GM06990 (cell line): ENCODE measurements around the gene FGFR2.

Experiments
- DNase-seq: peaks from one replicate; pipeline ENCODE4 v3.0.0-alpha.2; 2011; ENCODE audit not compliant: insufficient read length; ENCODE audit errors: extremely low read depth
- H3K27me3 ChIP-seq: replicated peaks from 2 replicates; pipeline ENCODE4 v1.6.0; 2011; ENCODE audit warnings: low read length; ENCODE audit not compliant: control insufficient read depth, insufficient read depth
- H3K36me3 ChIP-seq: 2 replicates; pipeline ENCODE4 v1.5.1; 2011; ENCODE audit warnings: low read length; ENCODE audit not compliant: control insufficient read depth, insufficient read depth
- H3K4me3 ChIP-seq: replicated peaks from 2 replicates; pipeline ENCODE4 v1.5.1; 2011; ENCODE audit warnings: low read depth, mild to moderate bottlenecking, control low read depth, low read length
- CTCF ChIP-seq: IDR thresholded peaks from 2 replicates; pipeline ENCODE4 v1.5.1; 2011; ENCODE audit warnings: low read length, control low read depth, mild to moderate bottlenecking, inconsistent platforms; ENCODE audit not compliant: insufficient read depth, poor library complexity, severe bottlenecking

The FGFR2 gene

GRCh38 chr10:121624836-121625486 is 26.7 kb upstream of the FGFR2 start:
- H3K4me3 ChIP-seq: no peak overlapping the region

GRCh38 chr10:121618906-121619305 is 20.7 kb upstream of the FGFR2 start:
- no peaks in the 10 kb centered on the region for H3K36me3 ChIP-seq
- TF ChIP-seq CTCF: no peak
- no peak overlapping the region for H3K4me3 ChIP-seq
- H3K27me3 ChIP-seq: no peaks in the 10 kb centered on the region; the same call in 1 of the 2 replicates
- DNase-seq: no peak

More at GRCh38 chr10:121624836-121625486, 26.7 kb upstream of the FGFR2 start:
- TF ChIP-seq CTCF: no peak
- no peaks in the 10 kb centered on the region for H3K36me3 ChIP-seq
- DNase-seq: no peak
- no peaks in the 10 kb centered on the region; the same call in 1 of the 2 replicates for H3K27me3 ChIP-seq

- H3K4me3 ChIP-seq: no peak overlapping the region
- DNase-seq: no peak
- no peaks in the 10 kb centered on the region for H3K36me3 ChIP-seq
- H3K27me3 ChIP-seq: no peaks in the 10 kb centered on the region; the same call in 1 of the 2 replicates
- TF ChIP-seq CTCF: no peak
Measured at GRCh38 chr10:121617176-121617575, 18.9 kb upstream of the FGFR2 start.

- no peak for TF ChIP-seq CTCF
- Histone ChIP-seq H3K27me3 (no peaks in the 10 kb centered on the region; the same call in 1 of the 2 replicates), H3K4me3 (no peak overlapping the region), H3K36me3 (no peaks in the 10 kb centered on the region)
- DNase-seq: no peak
Measured at GRCh38 chr10:121616291-121616690, 18.0 kb upstream of the FGFR2 start.

GRCh38 chr10:121615836-121616235 is 17.6 kb upstream of the FGFR2 start:
- TF ChIP-seq CTCF: no peak
- H3K4me3 ChIP-seq: no peak overlapping the region
- H3K27me3 ChIP-seq: no peaks in the 10 kb centered on the region; the same call in 1 of the 2 replicates
- DNase-seq: no peak
- H3K36me3 ChIP-seq: no peaks in the 10 kb centered on the region

GRCh38 chr10:121615435-121615793 is 17.2 kb upstream of the FGFR2 start:
- Histone ChIP-seq H3K36me3 (no peaks in the 10 kb centered on the region), H3K27me3 (no peaks in the 10 kb centered on the region; the same call in 1 of the 2 replicates), H3K4me3 (no peak overlapping the region)
- no peak for DNase-seq
- no peak for TF ChIP-seq CTCF
